OCI-LY7 (cell line): Measurements from ENCODE around the gene PRKD2.

Source experiments
- EZH2phosphoT487 ChIP-seq: fragments of 200-600 bp; sonication (generic); IDR thresholded peaks from 2 replicates; pipeline ENCODE4 v1.6.1; 2018; ENCODE audit warnings: low read depth, borderline replicate concordance, mild to moderate bottlenecking, mixed run types, antibody characterized with exemption, low read length, moderate library complexity, mixed read lengths
- TF ChIP-seq, protein P1 (sequence below): fragments of 200-600 bp; sonication (generic); conservative IDR thresholded peaks from 2 replicates; pipeline ENCODE4 v1.5.1; 2014; ENCODE audit warnings: mild to moderate bottlenecking, antibody characterized with exemption, low read length, moderate library complexity, mixed read lengths

DNA sequence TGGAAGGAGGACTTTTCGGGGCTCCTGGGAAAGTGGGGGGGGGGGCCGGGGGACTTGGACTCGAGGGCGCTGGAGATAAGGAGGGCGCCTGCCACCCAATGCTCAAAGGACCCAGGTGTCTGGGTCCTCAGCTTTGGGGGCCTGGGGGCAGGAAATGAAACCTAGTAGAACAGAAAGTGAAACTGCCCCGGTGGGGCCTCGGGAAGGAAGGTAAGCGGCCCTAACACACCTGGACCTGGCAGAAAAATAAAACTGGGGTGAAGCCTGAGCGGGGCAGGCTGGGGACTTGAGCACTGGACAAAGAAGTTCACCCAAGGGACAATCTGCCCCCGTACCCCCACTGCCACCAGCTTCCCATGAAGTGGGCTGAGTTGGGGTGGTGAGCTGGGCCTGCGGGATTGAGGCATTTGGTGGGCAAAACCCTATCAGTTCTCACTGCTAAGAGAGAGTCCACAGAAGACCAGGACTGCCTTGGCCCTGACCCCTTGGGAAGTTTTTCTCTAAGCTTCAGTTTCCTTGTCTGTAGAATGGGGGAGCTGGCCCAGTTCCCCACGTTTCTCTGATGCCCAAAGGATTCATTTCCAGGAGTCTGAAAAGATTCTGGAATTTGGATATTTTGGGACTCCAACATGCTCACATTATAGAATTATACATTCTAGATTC is 2.3 kb downstream of the PRKD2 start:
- TF ChIP-seq, protein P1, sequence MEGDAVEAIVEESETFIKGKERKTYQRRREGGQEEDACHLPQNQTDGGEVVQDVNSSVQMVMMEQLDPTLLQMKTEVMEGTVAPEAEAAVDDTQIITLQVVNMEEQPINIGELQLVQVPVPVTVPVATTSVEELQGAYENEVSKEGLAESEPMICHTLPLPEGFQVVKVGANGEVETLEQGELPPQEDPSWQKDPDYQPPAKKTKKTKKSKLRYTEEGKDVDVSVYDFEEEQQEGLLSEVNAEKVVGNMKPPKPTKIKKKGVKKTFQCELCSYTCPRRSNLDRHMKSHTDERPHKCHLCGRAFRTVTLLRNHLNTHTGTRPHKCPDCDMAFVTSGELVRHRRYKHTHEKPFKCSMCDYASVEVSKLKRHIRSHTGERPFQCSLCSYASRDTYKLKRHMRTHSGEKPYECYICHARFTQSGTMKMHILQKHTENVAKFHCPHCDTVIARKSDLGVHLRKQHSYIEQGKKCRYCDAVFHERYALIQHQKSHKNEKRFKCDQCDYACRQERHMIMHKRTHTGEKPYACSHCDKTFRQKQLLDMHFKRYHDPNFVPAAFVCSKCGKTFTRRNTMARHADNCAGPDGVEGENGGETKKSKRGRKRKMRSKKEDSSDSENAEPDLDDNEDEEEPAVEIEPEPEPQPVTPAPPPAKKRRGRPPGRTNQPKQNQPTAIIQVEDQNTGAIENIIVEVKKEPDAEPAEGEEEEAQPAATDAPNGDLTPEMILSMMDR = no peak
- TF ChIP-seq EZH2phosphoT487 = no peak
